ENCODE data around the gene PLGRKT.
A peak's percentile ranks its signal among the peaks of the same experiment; 100 is the strongest.
"Not testable (repeated sequence)": the region's sequence is repeated elsewhere in the genome, so short reads cannot be mapped to it uniquely, and the experiment has no call there.

Gene PLGRKT

GRCh38 chr9:5375091-5375490 lies 62.6 kb downstream of the PLGRKT start:
- FAIRE-seq, result no peak

- no peak for FAIRE-seq
These were observed 73.3 kb downstream of the PLGRKT start for GRCh38 chr9:5364294-5365024.

GRCh38 chr9:5361326-5362010 lies 76.3 kb downstream of the PLGRKT start:
- no peak for FAIRE-seq

- FAIRE-seq, result no peak
These were observed 77.4 kb downstream of the PLGRKT start for GRCh38 chr9:5360341-5360740.

- no peak for FAIRE-seq
These were observed 80.2 kb downstream of the PLGRKT start for GRCh38 chr9:5357431-5358105.

- FAIRE-seq, result no peak
These were observed 81.9 kb downstream of the PLGRKT start for GRCh38 chr9:5355817-5356216.

GRCh38 chr9:5355226-5355625 lies 82.5 kb downstream of the PLGRKT start:
- FAIRE-seq, result no peak

- no peak for FAIRE-seq
These were observed 83.5 kb downstream of the PLGRKT start for GRCh38 chr9:5354184-5354583.

GRCh38 chr9:5352637-5353248 lies 85.0 kb downstream of the PLGRKT start:
- no peak for FAIRE-seq

- FAIRE-seq, result peak; percentile 69
These were observed 98.4 kb downstream of the PLGRKT start, which contains the start of gene RLN1 for GRCh38 chr9:5338992-5339981. Gene RLN1, minus strand, starts transcription at chr9:5339876. Its CDS starts 130 bp downstream, at chr9:5339746.

GRCh38 chr9:5336688-5337087 lies 101.0 kb downstream of the PLGRKT start:
- FAIRE-seq, result no peak

- not testable (repeated sequence) for FAIRE-seq
These were observed 106.4 kb downstream of the PLGRKT start for GRCh38 chr9:5331276-5331675.

GRCh38 chr9:5326893-5327548 lies 110.7 kb downstream of the PLGRKT start:
- FAIRE-seq, result no peak

- no peak for FAIRE-seq
These were observed 111.5 kb downstream of the PLGRKT start for GRCh38 chr9:5326187-5326586.

GRCh38 chr9:5321601-5322000 lies 116.1 kb downstream of the PLGRKT start:
- not testable (repeated sequence) for FAIRE-seq

GRCh38 chr9:5321058-5321457 lies 116.7 kb downstream of the PLGRKT start:
- FAIRE-seq, result no peak

GRCh38 chr9:5316406-5316805 lies 121.3 kb downstream of the PLGRKT start:
- not testable (repeated sequence) for FAIRE-seq

GRCh38 chr9:5315187-5315923 lies 122.4 kb downstream of the PLGRKT start:
- no peak for FAIRE-seq

GRCh38 chr9:5310851-5311250 lies 126.9 kb downstream of the PLGRKT start:
- FAIRE-seq, result no peak
